Kidney (tissue), 14 donors: ENCODE measurements around the gene PLCB4. TPM values are rescaled to one million over a fixed set of nuclear protein-coding genes. Genes with fewer than 3 reads are reported as not detected.

Source experiments
- DNase-seq, 5 donors: peaks; one replicate each; pipeline ENCODE4 v3.0.0-alpha.2; 2013 to 2020
- FAIRE-seq: peaks from 2 replicates; lab custom pipeline; 2012; peaks lifted over from hg19 to GRCh38; lab: Jason Lieb, UNC
- H3K27ac ChIP-seq, 2 donors: one replicate each; pipeline ENCODE4 v1.7.0; 2013; ENCODE audit warnings: low read depth in 2 of 2, low read length in 2 of 2, inconsistent platforms in 1 of 2
- H3K27me3 ChIP-seq: one replicate; pipeline ENCODE4 v1.7.1; 2013; ENCODE audit warnings: low read length, inconsistent platforms; ENCODE audit not compliant: control insufficient read depth, insufficient read depth
- H3K36me3 ChIP-seq, 3 donors: one replicate each; pipeline versions ENCODE4 v1.7.0 to v1.7.1; 2013; ENCODE audit warnings: low read length in 3 of 3, control low read depth in 1 of 3, inconsistent platforms in 1 of 3; ENCODE audit not compliant: insufficient read depth in 3 of 3, control insufficient read depth in 2 of 3
- H3K4me1 ChIP-seq, 3 donors: one replicate each; pipeline versions ENCODE4 v1.7.0 to v1.7.1; 2013; ENCODE audit warnings: low read length in 3 of 3, inconsistent platforms in 1 of 3, low read depth in 1 of 3; ENCODE audit not compliant: control insufficient read depth in 2 of 3, insufficient read depth in 2 of 3
- H3K4me3 ChIP-seq, 3 donors: one replicate each; pipeline versions ENCODE4 v1.7.0 to v1.8.1; 2013; ENCODE audit warnings: low read length in 3 of 3, control low read depth in 1 of 3, inconsistent platforms in 1 of 3
- H3K9ac ChIP-seq, 3 donors: one replicate each; pipeline versions ENCODE4 v1.7.0 to v1.7.1; 2013; ENCODE audit warnings: low read length in 3 of 3, control low read depth in 1 of 3, inconsistent platforms in 1 of 3
- H3K9me3 ChIP-seq, 3 donors: one replicate each; pipeline versions ENCODE4 v1.7.0 to v1.7.1; 2013; ENCODE audit warnings: low read length in 3 of 3, control low read depth in 1 of 3, inconsistent platforms in 1 of 3; ENCODE audit not compliant: control insufficient read depth in 2 of 3, insufficient read depth in 1 of 3
- intact Hi-C: fragments of 100-400 bp; cut with DNase I; formaldehyde crosslinking; loops from one replicate; pipeline ENCODE4 v1.11.1; 2022
- polyA plus RNA-seq: library from polyadenylated mRNA; stranded (reverse); fragments of 350-450 nt; fragmentation: Illumina TruSeq; extraction: RNeasy Lipid Tissue Mini Kit (QIAGEN cat#74804); gene quantifications from one replicate; pipeline ENCODE4 v1.2.3, GENCODE V29; 2014; ENCODE audit warnings: low read depth, low replicate concordance; ENCODE audit not compliant: insufficient read depth
- total RNA-seq: library from RNA; stranded (reverse); fragmentation: NEBNext Ultra II Directional; extraction: Animal tissue kit (Norgen Biotek cat#: 25700); gene quantifications from one replicate; pipeline ENCODE4 v1.2.1, GENCODE V29; 2021
- TF ChIP-seq, protein P1 (sequence below): IDR thresholded peaks from 3 replicates; pipeline ENCODE4 v1.5.1; 2012; ENCODE audit warnings: mild to moderate bottlenecking, moderate library complexity, borderline replicate concordance; ENCODE audit not compliant: insufficient read depth; ENCODE audit errors: extremely low read depth
- donor health status: control.
- donor health status: control.
- donor health status: control.
- donor health status: control.
- donor health status: control.
- donor health status: DM: yes; HTN: yes; CAD: no.
- donor health status: Normal renal cell carcinoma (clear cell type).

Gene PLCB4
- total and polyA plus RNA-seq, 2 donors from 2014 or later, result 2.8 to 17.7 TPM

DNA sequence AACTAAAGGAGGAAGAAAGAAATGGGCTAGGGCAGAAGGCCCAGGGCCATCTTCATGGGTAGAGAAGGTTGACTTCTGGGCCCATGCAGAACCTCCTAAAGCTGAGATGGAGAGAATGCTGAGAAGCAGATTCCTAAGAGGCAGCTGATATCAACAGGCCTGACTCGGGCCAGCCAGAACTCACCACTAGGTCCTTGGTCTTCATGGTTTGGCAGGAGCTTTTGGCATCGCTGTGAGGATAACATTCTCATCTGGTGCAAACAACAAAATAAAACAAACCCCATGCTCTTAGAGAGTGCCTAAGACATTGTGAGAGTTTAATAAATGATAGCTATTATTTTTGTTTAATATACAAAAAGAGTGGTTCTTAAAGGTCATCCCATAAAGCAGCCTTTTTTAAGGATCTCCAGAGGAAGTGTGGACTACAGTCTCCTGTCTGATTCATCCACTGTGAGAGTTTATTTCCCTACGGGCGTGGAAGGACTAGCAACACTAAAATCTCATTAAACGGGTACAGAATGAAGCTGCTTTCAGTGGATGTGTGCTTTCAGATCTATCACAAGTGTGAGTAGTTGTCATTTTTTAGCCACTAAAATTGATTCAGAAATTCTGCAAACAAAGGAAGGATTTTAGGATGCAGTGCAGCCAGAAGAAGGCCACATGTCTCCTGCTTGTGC is 160.0 kb downstream of the PLCB4 start:
- H3K4me3 ChIP-seq, result no peak overlapping the region
- H3K27me3 ChIP-seq, result no peaks in the 10 kb centered on the region
- TF ChIP-seq, protein P1, sequence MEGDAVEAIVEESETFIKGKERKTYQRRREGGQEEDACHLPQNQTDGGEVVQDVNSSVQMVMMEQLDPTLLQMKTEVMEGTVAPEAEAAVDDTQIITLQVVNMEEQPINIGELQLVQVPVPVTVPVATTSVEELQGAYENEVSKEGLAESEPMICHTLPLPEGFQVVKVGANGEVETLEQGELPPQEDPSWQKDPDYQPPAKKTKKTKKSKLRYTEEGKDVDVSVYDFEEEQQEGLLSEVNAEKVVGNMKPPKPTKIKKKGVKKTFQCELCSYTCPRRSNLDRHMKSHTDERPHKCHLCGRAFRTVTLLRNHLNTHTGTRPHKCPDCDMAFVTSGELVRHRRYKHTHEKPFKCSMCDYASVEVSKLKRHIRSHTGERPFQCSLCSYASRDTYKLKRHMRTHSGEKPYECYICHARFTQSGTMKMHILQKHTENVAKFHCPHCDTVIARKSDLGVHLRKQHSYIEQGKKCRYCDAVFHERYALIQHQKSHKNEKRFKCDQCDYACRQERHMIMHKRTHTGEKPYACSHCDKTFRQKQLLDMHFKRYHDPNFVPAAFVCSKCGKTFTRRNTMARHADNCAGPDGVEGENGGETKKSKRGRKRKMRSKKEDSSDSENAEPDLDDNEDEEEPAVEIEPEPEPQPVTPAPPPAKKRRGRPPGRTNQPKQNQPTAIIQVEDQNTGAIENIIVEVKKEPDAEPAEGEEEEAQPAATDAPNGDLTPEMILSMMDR, result no peak
- H3K36me3 ChIP-seq, result no peaks in the 10 kb centered on the region
- intact Hi-C loops, result no loop called here
- H3K4me1 ChIP-seq, result no peaks in the 10 kb centered on the region
- H3K9me3 ChIP-seq, result no peaks in the 10 kb centered on the region
- no peak for DNase-seq
- H3K9ac ChIP-seq, result no peak overlapping the region
- no peak overlapping the region for H3K27ac ChIP-seq
- FAIRE-seq, result no peak

DNA sequence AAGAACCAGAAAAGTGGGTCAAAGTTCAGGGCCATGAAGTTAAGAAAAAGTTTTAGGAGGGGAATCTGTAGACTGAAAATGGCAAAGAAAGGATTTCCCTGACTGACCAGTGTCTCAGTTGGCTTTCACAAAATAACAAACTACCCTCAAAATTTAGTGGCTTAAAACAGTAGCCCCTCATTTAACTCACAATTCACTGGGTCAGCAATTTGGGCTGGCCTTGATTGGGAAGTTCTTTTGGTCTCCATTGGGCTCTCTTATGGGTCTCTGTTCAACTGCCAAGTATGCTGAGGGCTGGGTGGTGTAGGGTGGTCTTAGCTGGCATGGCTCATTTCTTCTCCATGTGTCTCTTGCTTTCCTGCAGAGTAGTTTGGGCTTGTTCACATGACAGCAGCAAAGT is 161.5 kb downstream of the PLCB4 start:
- Histone ChIP-seq H3K9me3 (no peaks in the 10 kb centered on the region), H3K36me3 (no peaks in the 10 kb centered on the region), H3K4me1 (no peaks in the 10 kb centered on the region), H3K27me3 (no peaks in the 10 kb centered on the region), H3K27ac (no peak overlapping the region), H3K9ac (no peak overlapping the region), H3K4me3 (no peak overlapping the region)
- TF ChIP-seq, protein P1, result no peak
- DNase-seq, result no peak
- intact Hi-C loops, result no loop called here
- no peak for FAIRE-seq

DNA sequence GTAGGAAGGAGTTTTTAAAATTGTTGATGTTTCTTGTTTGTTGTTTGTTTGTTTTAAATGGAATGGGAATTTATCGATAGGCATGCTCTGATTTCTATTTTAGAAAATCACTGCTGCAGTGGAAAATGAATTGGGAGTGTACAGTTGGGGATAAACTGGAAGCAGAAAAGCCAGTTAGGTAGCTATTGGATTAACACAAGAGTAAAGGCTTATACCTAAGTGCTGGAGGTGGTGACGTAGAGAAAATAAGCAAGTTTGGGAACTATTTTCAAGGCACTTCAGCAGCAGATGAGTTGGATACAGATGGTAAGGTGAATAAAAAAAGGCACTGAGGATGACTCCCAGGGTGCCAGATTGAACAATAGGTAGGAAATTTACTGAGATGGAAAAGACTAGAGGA is 164.9 kb downstream of the PLCB4 start:
- no peak for FAIRE-seq
- Histone ChIP-seq H3K36me3 (no peaks in the 10 kb centered on the region), H3K9ac (no peak overlapping the region), H3K27ac (no peak overlapping the region), H3K27me3 (no peaks in the 10 kb centered on the region), H3K4me1 (no peaks in the 10 kb centered on the region), H3K4me3 (no peak overlapping the region), H3K9me3 (no peaks in the 10 kb centered on the region)
- intact Hi-C loops, result no loop called here
- no peak for DNase-seq
- TF ChIP-seq, protein P1, result no peak

DNA sequence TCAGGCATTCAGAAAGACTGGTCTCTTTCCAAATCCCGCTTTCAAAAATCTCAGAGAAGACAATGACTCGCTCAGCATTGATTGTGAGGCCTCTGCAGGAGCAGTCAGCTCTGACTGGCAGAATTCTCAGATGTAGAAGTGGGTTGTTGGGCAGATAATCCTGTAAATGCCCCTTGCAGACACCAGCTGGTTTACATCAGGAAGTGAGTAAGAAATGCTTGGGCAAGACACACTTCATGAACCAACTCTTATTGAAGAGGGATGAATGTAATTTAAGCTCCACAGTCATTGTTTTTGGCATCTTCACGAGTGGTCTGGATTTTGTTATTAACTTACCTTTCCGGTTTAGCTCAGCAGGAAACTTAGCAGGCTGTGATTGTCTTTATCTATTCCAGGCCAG is 166.6 kb downstream of the PLCB4 start:
- FAIRE-seq (no peak), DNase-seq (no peak)
- Histone ChIP-seq H3K27me3 (no peaks in the 10 kb centered on the region), H3K4me3 (no peak overlapping the region), H3K36me3 (no peaks in the 10 kb centered on the region), H3K4me1 (no peaks in the 10 kb centered on the region), H3K9ac (no peak overlapping the region), H3K9me3 (no peaks in the 10 kb centered on the region), H3K27ac (no peak overlapping the region)
- intact Hi-C loops, result no loop called here
- TF ChIP-seq, protein P1, result no peak
